HEK293 (cell line): ENCODE measurements around the gene GSG1L.

Experiments used
- CTCF ChIP-seq: fragments of 450-650 bp; formaldehyde crosslinking; IDR thresholded peaks from 2 replicates; pipeline ENCODE4 v1.5.1; 2016; ENCODE audit warnings: missing biosample characterization, missing genetic modification characterization
- ZNF248 ChIP-seq: fragments of 450-650 bp; formaldehyde crosslinking; IDR thresholded peaks from 2 replicates; pipeline ENCODE4 v1.5.1; 2017; ENCODE audit warnings: missing biosample characterization, missing genetic modification characterization
- ZNF530 ChIP-seq: fragments of 450-650 bp; formaldehyde crosslinking; IDR thresholded peaks from 2 replicates; pipeline ENCODE4 v1.5.1; 2016; ENCODE audit warnings: low read depth, missing biosample characterization, missing genetic modification characterization
- ZNF548 ChIP-seq: fragments of 450-650 bp; formaldehyde crosslinking; IDR thresholded peaks from 2 replicates; pipeline ENCODE4 v1.5.1; 2016; ENCODE audit warnings: missing biosample characterization, missing genetic modification characterization

GRCh38 chr16:27742333-27742732, 321.2 kb downstream of the GSG1L start:
- TF ChIP-seq ZNF248 (tag by site-specific recombination): no peak
- TF ChIP-seq CTCF (tag by site-specific recombination): no peak
- no peak for TF ChIP-seq ZNF530
- TF ChIP-seq ZNF548: no peak
